Measurements from ENCODE around the gene HPDL.

HPDL gene

DNA sequence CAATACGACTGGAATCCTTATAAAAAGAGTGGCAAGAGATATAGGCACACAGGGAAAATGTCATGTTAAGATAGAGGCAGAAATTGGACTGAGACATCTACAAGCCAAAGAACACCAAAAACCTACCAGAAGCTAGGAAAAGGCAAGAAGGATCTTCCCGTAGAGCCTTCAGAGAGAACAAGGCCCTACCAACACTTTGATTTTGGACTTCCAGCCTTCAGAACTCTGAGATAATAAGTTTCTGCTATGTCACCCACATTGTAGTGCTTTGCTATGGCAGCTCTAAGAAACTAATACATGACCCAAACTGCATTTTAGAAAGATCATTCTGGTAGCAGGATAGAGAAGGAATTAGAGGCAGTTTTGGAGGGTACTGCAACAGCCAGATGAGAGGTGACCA lies 37.6 kb downstream of the HPDL start:
- TF ChIP-seq CTCF (IDR thresholded peaks at IDR 0.05; ENCODE audit: insufficient read depth, low read length, missing control alignments), result no peak
- ChIA-PET CTCF (interaction anchor here (0.8 to 2.5 kb wide), 4 partner anchors 10 to 131 kb away, joined by 3 to 8 read pairs (median 5); no protein-coding TSS in a partner anchor), POLR2A (no interaction called here)
- no peak for DNase-seq (ENCODE audit: low read depth, low spot score)
- H3K4me3 ChIP-seq (ENCODE audit: low read depth, low read length), result no peak overlapping the region

- no peak for TF ChIP-seq CTCF (IDR thresholded peaks at IDR 0.05; ENCODE audit: insufficient read depth, low read length, missing control alignments)
- H3K4me3 ChIP-seq (ENCODE audit: low read depth, low read length), result no peak overlapping the region
- DNase-seq (ENCODE audit: low read depth, low spot score), result no peak
- ChIA-PET POLR2A (no interaction called here), CTCF (interaction anchor here (0.8 to 2.5 kb wide), 4 partner anchors 9 to 130 kb away, joined by 3 to 8 read pairs (median 4); no protein-coding TSS in a partner anchor)
These were observed 38.4 kb downstream of the HPDL start for GRCh38 chr1:45365051-45365450.

GRCh38 chr1:45370575-45370974 lies 43.9 kb downstream of the HPDL start:
- POLR2A ChIA-PET, result no interaction called here
- TF ChIP-seq CTCF (IDR thresholded peaks at IDR 0.05; ENCODE audit: insufficient read depth, low read length, missing control alignments), result no peak
- CTCF ChIA-PET, result interaction anchor here (1.7 to 2.5 kb wide), 2 partner anchors 10 to 123 kb away, joined by 5 to 9 read pairs; no protein-coding TSS in a partner anchor
- no peak overlapping the region for H3K4me3 ChIP-seq (ENCODE audit: low read depth, low read length)
- DNase-seq (ENCODE audit: low read depth, low spot score), result no peak

DNA sequence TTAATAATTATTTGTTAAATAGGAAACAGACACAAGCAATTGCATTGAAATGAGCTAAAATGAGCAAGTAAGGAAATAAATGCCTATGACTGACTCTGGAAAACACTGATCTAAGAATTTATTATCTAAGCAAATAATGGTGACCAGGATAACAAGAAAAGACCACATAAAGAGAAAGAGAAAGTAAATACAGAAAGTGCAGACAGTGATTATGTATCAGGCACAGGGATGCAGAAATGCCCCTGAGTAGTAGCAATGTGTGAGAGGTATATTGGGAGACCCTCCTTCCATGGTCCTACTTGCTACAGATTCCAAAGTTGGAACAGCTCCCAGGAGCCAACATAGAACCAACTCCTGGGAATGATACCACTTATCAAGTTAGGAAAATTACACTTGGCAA lies 46.9 kb downstream of the HPDL start:
- no peak for TF ChIP-seq CTCF (IDR thresholded peaks at IDR 0.05; ENCODE audit: insufficient read depth, low read length, missing control alignments)
- H3K4me3 ChIP-seq (ENCODE audit: low read depth, low read length), result no peak overlapping the region
- CTCF ChIA-PET, result interaction anchor here (1.0 to 6.3 kb wide), 5 partner anchors 9 to 359 kb away, joined by 3 to 36 read pairs (median 5); no protein-coding TSS in a partner anchor
- no peak for DNase-seq (ENCODE audit: low read depth, low spot score)
- POLR2A ChIA-PET, result no interaction called here

- no peak overlapping the region for H3K4me3 ChIP-seq (ENCODE audit: low read depth, low read length)
- CTCF ChIA-PET, result interaction anchor here (6.3 kb wide), 1 partner anchor 14 kb away, joined by 36 read pairs; no protein-coding TSS in a partner anchor
- TF ChIP-seq CTCF (IDR thresholded peaks at IDR 0.05; ENCODE audit: insufficient read depth, low read length, missing control alignments), result no peak
- POLR2A ChIA-PET, result no interaction called here
- DNase-seq (ENCODE audit: low read depth, low spot score), result no peak
These were observed 48.7 kb downstream of the HPDL start for GRCh38 chr1:45375104-45376090.

- no peak for DNase-seq (ENCODE audit: low read depth, low spot score)
- POLR2A ChIA-PET, result no interaction called here
- TF ChIP-seq CTCF (IDR thresholded peaks at IDR 0.05; ENCODE audit: insufficient read depth, low read length, missing control alignments), result no peak
- no peak overlapping the region for H3K4me3 ChIP-seq (ENCODE audit: low read depth, low read length)
- CTCF ChIA-PET, result interaction anchor here (0.8 to 1.5 kb wide), 3 partner anchors 9 to 18 kb away, joined by 3 to 4 read pairs (median 4); no protein-coding TSS in a partner anchor
These were observed 51.5 kb downstream of the HPDL start for GRCh38 chr1:45378184-45378583.

All from AG04449 (cell line).